Right renal cortex interstitium (tissue), 3 donors: ENCODE results near the gene CEACAM5. TPM values are rescaled to one million over a fixed set of nuclear protein-coding genes. Genes with fewer than 3 reads are reported as not detected.
A peak's percentile ranks its signal among the peaks of the same experiment; 100 is the strongest.

ENCODE experiments used
- DNase-seq, 3 donors: peaks; one replicate each; pipeline ENCODE4 v3.0.0-alpha.2; 2013; ENCODE audit warnings: low read depth in 3 of 3, low spot score in 2 of 3
- polyA plus RNA-seq, 3 donors: library from polyadenylated mRNA; unstranded; fragments of 120-200 nt; gene quantifications; one replicate each; pipeline ENCODE4 v1.2.1, GENCODE V29; 2013; ENCODE audit not compliant: insufficient read length in 3 of 3

Gene CEACAM5
- under 1 TPM in 2 of 3 donors, not detected in 1; 0.08 to 0.65 TPM for polyA plus RNA-seq

GRCh38 chr19:41708481-41708880 is at the start of gene CEACAM5:
Gene CEACAM5, plus strand, starts transcription at chr19:41708626. Its CDS starts 106 bp downstream, at chr19:41708732.
- DNase-seq = no peak

GRCh38 chr19:41666075-41666474 is 42.4 kb upstream of the CEACAM5 start:
- no peak for DNase-seq

- no peak for DNase-seq
Measured at GRCh38 chr19:41668315-41668714, 40.1 kb upstream of the CEACAM5 start.

- DNase-seq = no peak
Measured at GRCh38 chr19:41670755-41671154, 37.7 kb upstream of the CEACAM5 start.

GRCh38 chr19:41671486-41671885 is 36.9 kb upstream of the CEACAM5 start:
- no peak for DNase-seq

- DNase-seq = no peak
Measured at GRCh38 chr19:41682437-41682836, 26.0 kb upstream of the CEACAM5 start.

GRCh38 chr19:41687419-41687818 is 21.0 kb upstream of the CEACAM5 start:
- no peak for DNase-seq

GRCh38 chr19:41688098-41688497 is 20.3 kb upstream of the CEACAM5 start, which contains the start of gene CEACAM7:
Gene CEACAM7, minus strand, starts transcription at chr19:41688270. Its CDS starts 105 bp downstream, at chr19:41688165.
- DNase-seq = no peak

GRCh38 chr19:41688687-41689086 is 19.7 kb upstream of the CEACAM5 start:
- no peak for DNase-seq

- DNase-seq = no peak
Measured at GRCh38 chr19:41689993-41690800, 18.2 kb upstream of the CEACAM5 start.

- no peak for DNase-seq
Measured at GRCh38 chr19:41690801-41691065, 17.7 kb upstream of the CEACAM5 start.

- no peak for DNase-seq
Measured at GRCh38 chr19:41691268-41691970, 17.0 kb upstream of the CEACAM5 start.

- DNase-seq = no peak
Measured at GRCh38 chr19:41694196-41694595, 14.2 kb upstream of the CEACAM5 start.

- DNase-seq = no peak
Measured at GRCh38 chr19:41694831-41695635, 13.4 kb upstream of the CEACAM5 start.

GRCh38 chr19:41695745-41696144 is 12.7 kb upstream of the CEACAM5 start:
- DNase-seq = no peak

GRCh38 chr19:41696402-41697197 is 11.8 kb upstream of the CEACAM5 start:
- DNase-seq = peak in 2 of 3 donors; percentile 1 to 5

GRCh38 chr19:41697198-41697855 is 11.1 kb upstream of the CEACAM5 start:
- no peak for DNase-seq

GRCh38 chr19:41698746-41699230 is 9.6 kb upstream of the CEACAM5 start:
- DNase-seq = no peak

- no peak for DNase-seq
Measured at GRCh38 chr19:41699231-41699967, 9.0 kb upstream of the CEACAM5 start.
